Measurements from ENCODE around the gene DENND4B.

DENND4B gene

GRCh38 chr1:153944827-153945117, 1.7 kb downstream of the DENND4B start:
- CTCF ChIA-PET = no interaction called here
- no peak for TF ChIP-seq CTBP1 (IDR thresholded peaks at IDR 0.05; ENCODE audit: borderline replicate concordance)
- TF ChIP-seq ZNF384 (IDR thresholded peaks at IDR 0.05) = no peak
- TF ChIP-seq FOXK2 (IDR thresholded peaks at IDR 0.05) = no peak
- no peak for TF ChIP-seq ARNT (IDR thresholded peaks at IDR 0.05)
- no peak for TF ChIP-seq NFRKB (IDR thresholded peaks at IDR 0.05)
- no peak for TF ChIP-seq SP1 (IDR thresholded peaks at IDR 0.05)
- TF ChIP-seq FOXM1 (IDR thresholded peaks at IDR 0.05; ENCODE audit: borderline replicate concordance) = no peak
- TF ChIP-seq SUZ12 (IDR thresholded peaks at IDR 0.05) = no peak
- no peak for TF ChIP-seq PKNOX1 (IDR thresholded peaks at IDR 0.05)
- TF ChIP-seq LEF1 (IDR thresholded peaks at IDR 0.05; ENCODE audit: borderline replicate concordance) = no peak
- no peak for TF ChIP-seq HDGF (IDR thresholded peaks at IDR 0.05; ENCODE audit: borderline replicate concordance)
- no peak for DNase-seq (ENCODE audit: extremely low spot score)
- POLR2A ChIA-PET = interaction anchor here (0.6 to 5.1 kb wide), 9 partner anchors 14 to 161 kb away, joined by 4 to 47 read pairs (median 10); partner anchors contain the start of genes CREB3L4, CRTC2, GATAD2B and JTB

GRCh38 chr1:153944005-153944826, 2.3 kb downstream of the DENND4B start:
- DNase-seq (ENCODE audit: extremely low spot score) = no peak
- no peak for TF ChIP-seq SP1 (IDR thresholded peaks at IDR 0.05)
- TF ChIP-seq HDGF (IDR thresholded peaks at IDR 0.05; ENCODE audit: borderline replicate concordance) = no peak
- 0 out of 2 replicates have a peak, but pooled peaks have one; percentile 24 for TF ChIP-seq FOXM1 (IDR thresholded peaks at IDR 0.05; ENCODE audit: borderline replicate concordance)
- 0 out of 2 replicates have a peak, but pooled peaks have one; percentile 60 for TF ChIP-seq TARDBP (IDR thresholded peaks at IDR 0.05)
- no peak for TF ChIP-seq ELF4 (IDR thresholded peaks at IDR 0.05)
- TF ChIP-seq ZNF384 (IDR thresholded peaks at IDR 0.05) = no peak
- TF ChIP-seq BHLHE40 (IDR thresholded peaks at IDR 0.05; ENCODE audit: borderline replicate concordance) = no peak
- ChIA-PET POLR2A (interaction anchor here (0.6 to 5.1 kb wide), 10 partner anchors 9 to 161 kb away, joined by 3 to 47 read pairs (median 7); partner anchors contain the start of genes CREB3L4, GATAD2B, JTB and SLC39A1), CTCF (interaction anchor here (1.1 kb wide), 1 partner anchor 42 kb away, joined by 6 read pairs; the partner anchor contains the start of gene RAB13)

GRCh38 chr1:153942766-153943549, 3.6 kb downstream of the DENND4B start:
- no peak for DNase-seq (ENCODE audit: extremely low spot score)
- POLR2A ChIA-PET = interaction anchor here (0.9 to 4.7 kb wide), 4 partner anchors 20 to 35 kb away, joined by 4 to 47 read pairs (median 22); partner anchors contain the start of genes CREB3L4, GATAD2B and JTB

GRCh38 chr1:153941826-153942725, 4.4 kb downstream of the DENND4B start:
- ChIA-PET POLR2A (interaction anchor here (0.9 to 1.8 kb wide), 3 partner anchors 19 to 36 kb away, joined by 4 to 5 read pairs (median 5); partner anchors contain the start of genes CREB3L4, GATAD2B and JTB), CTCF (no interaction called here)
- TF ChIP-seq ARNT (IDR thresholded peaks at IDR 0.05) = no peak
- no peak for TF ChIP-seq TARDBP (IDR thresholded peaks at IDR 0.05)
- TF ChIP-seq HDGF (IDR thresholded peaks at IDR 0.05; ENCODE audit: borderline replicate concordance) = no peak
- TF ChIP-seq ELF4 (IDR thresholded peaks at IDR 0.05) = no peak
- no peak for TF ChIP-seq NFRKB (IDR thresholded peaks at IDR 0.05)
- TF ChIP-seq FOXK2 (IDR thresholded peaks at IDR 0.05) = no peak
- no peak for TF ChIP-seq FOXA1 (IDR thresholded peaks at IDR 0.05)
- TF ChIP-seq PKNOX1 (IDR thresholded peaks at IDR 0.05) = no peak
- no peak for TF ChIP-seq SP1 (IDR thresholded peaks at IDR 0.05)
- TF ChIP-seq L3MBTL2 (conservative IDR thresholded peaks at IDR 0.05) = no peak
- no peak for TF ChIP-seq LEF1 (IDR thresholded peaks at IDR 0.05; ENCODE audit: borderline replicate concordance)
- TF ChIP-seq SUZ12 (IDR thresholded peaks at IDR 0.05) = no peak
- TF ChIP-seq CTBP1 (IDR thresholded peaks at IDR 0.05; ENCODE audit: borderline replicate concordance) = no peak
- no peak for TF ChIP-seq FOXM1 (IDR thresholded peaks at IDR 0.05; ENCODE audit: borderline replicate concordance)
- no peak for TF ChIP-seq ZNF384 (IDR thresholded peaks at IDR 0.05)
- TF ChIP-seq BHLHE40 (IDR thresholded peaks at IDR 0.05; ENCODE audit: borderline replicate concordance) = no peak
- no peak for DNase-seq (ENCODE audit: extremely low spot score)

More at GRCh38 chr1:153942766-153943549, 3.6 kb downstream of the DENND4B start:
- CTCF ChIA-PET = interaction anchor here (1.1 kb wide), 1 partner anchor 44 kb away, joined by 6 read pairs; the partner anchor contains the start of gene RAB13
- TF ChIP-seq CTBP1 (IDR thresholded peaks at IDR 0.05; ENCODE audit: borderline replicate concordance) (no peak), FOXM1 (IDR thresholded peaks at IDR 0.05; ENCODE audit: borderline replicate concordance) (no peak), TARDBP (IDR thresholded peaks at IDR 0.05) (no peak), SUZ12 (IDR thresholded peaks at IDR 0.05) (no peak), FOXK2 (IDR thresholded peaks at IDR 0.05) (no peak), PKNOX1 (IDR thresholded peaks at IDR 0.05) (no peak), BHLHE40 (IDR thresholded peaks at IDR 0.05; ENCODE audit: borderline replicate concordance) (no peak), ELF4 (IDR thresholded peaks at IDR 0.05) (no peak)
